Neural progenitor cell (in vitro differentiated cells): Measurements from ENCODE around the gene RGMB.

Experiments
- EZH2phosphoT487 ChIP-seq: fragments of 200-600 bp; sonication (generic); IDR thresholded peaks from 2 replicates; pipeline ENCODE4 v1.6.1; 2017; ENCODE audit warnings: antibody characterized with exemption
- TF ChIP-seq, protein P1 (sequence below): fragments of 200-600 bp; sonication (generic); IDR thresholded peaks from 2 replicates; pipeline ENCODE4 v1.5.1; 2017; ENCODE audit warnings: antibody characterized with exemption, mild to moderate bottlenecking

DNA sequence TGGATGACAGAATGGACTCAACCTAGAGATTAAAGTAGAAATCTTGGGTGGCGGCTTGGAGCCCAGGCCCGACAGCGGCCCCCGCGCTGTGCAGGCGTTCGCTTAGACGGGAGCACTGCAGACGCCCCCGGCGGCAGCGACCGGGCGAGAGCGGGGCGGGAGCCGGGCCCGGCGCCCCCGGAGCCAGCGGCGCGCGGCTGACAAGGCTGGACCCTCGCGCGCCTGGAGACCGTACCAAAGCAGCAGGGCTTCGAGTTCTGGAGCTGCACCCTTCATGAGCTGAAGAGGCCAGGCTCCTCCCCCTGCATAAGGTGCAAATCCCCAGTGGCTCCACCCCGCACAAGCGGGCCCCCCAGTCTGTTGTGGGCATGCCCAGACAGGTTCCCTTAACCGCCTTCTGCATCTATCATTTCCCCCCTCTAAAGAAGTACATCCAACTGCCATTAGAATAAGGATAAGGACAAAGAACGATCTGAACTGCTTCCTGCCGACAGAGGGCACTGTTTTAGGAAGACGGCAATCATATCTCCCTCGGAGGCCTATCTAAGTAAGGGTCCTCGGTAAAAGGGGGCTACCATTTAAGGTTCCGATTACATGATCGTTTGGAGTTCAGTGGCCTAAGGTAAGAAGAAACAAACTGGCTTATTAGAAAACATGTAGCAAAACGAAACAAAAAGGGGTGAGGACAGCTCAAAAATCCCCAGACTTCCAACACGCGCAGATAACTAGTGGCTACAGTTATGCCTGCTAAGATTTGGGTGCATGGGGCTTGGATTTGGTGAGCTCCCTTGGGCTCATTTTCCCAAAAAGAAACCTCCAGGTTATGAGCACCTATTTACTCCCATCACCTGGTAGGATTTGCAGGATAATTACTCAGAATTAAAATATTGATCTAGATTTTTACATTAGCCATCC lies 66.3 kb downstream of the RGMB start:
- no peak for TF ChIP-seq EZH2phosphoT487
- TF ChIP-seq, protein P1, sequence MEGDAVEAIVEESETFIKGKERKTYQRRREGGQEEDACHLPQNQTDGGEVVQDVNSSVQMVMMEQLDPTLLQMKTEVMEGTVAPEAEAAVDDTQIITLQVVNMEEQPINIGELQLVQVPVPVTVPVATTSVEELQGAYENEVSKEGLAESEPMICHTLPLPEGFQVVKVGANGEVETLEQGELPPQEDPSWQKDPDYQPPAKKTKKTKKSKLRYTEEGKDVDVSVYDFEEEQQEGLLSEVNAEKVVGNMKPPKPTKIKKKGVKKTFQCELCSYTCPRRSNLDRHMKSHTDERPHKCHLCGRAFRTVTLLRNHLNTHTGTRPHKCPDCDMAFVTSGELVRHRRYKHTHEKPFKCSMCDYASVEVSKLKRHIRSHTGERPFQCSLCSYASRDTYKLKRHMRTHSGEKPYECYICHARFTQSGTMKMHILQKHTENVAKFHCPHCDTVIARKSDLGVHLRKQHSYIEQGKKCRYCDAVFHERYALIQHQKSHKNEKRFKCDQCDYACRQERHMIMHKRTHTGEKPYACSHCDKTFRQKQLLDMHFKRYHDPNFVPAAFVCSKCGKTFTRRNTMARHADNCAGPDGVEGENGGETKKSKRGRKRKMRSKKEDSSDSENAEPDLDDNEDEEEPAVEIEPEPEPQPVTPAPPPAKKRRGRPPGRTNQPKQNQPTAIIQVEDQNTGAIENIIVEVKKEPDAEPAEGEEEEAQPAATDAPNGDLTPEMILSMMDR = no peak
